HAP-1 (cell line): Measurements from ENCODE around the gene SCLT1.
"Not testable (repeated sequence)": the region's sequence is repeated elsewhere in the genome, so short reads cannot be mapped to it uniquely, and the experiment has no call there.

Source experiments
- DNase-seq, 2 experiments: peaks; one replicate each; pipeline ENCODE4 v3.0.0-alpha.2; 2016 to 2020; ENCODE audit warnings: low spot score in 2 of 2
- H3K27me3 ChIP-seq: fragments of 250-450 bp; sonication (Bioruptor Pico); 2 replicates; pipeline ENCODE4 v1.5.1; 2020; ENCODE audit warnings: low read depth, mild to moderate bottlenecking, moderate library complexity
- H3K36me3 ChIP-seq: fragments of 250-450 bp; sonication (Bioruptor Pico); replicated peaks from 2 replicates; pipeline ENCODE4 v1.5.1; 2020; ENCODE audit warnings: mild to moderate bottlenecking
- H3K4me1 ChIP-seq: fragments of 250-450 bp; sonication (Bioruptor Pico); 2 replicates; pipeline ENCODE4 v1.5.1; 2020; ENCODE audit warnings: mild to moderate bottlenecking
- H3K4me3 ChIP-seq: fragments of 250-450 bp; sonication (Bioruptor Pico); 2 replicates; pipeline ENCODE4 v1.5.1; 2020; ENCODE audit warnings: mild to moderate bottlenecking, moderate library complexity
- H3K9me3 ChIP-seq: fragments of 250-450 bp; sonication (Bioruptor Pico); 2 replicates; pipeline ENCODE4 v1.5.1; 2020; ENCODE audit warnings: mild to moderate bottlenecking, moderate library complexity
- in situ Hi-C: fragments of 300-500 bp; cut with MboI; formaldehyde crosslinking; loops from 3 replicates; pipeline ENCODE4 v1.14.3; 2020; ENCODE audit warnings: low sequenced_read_pairs, inconsistent platforms, mixed read lengths

The SCLT1 gene

DNA sequence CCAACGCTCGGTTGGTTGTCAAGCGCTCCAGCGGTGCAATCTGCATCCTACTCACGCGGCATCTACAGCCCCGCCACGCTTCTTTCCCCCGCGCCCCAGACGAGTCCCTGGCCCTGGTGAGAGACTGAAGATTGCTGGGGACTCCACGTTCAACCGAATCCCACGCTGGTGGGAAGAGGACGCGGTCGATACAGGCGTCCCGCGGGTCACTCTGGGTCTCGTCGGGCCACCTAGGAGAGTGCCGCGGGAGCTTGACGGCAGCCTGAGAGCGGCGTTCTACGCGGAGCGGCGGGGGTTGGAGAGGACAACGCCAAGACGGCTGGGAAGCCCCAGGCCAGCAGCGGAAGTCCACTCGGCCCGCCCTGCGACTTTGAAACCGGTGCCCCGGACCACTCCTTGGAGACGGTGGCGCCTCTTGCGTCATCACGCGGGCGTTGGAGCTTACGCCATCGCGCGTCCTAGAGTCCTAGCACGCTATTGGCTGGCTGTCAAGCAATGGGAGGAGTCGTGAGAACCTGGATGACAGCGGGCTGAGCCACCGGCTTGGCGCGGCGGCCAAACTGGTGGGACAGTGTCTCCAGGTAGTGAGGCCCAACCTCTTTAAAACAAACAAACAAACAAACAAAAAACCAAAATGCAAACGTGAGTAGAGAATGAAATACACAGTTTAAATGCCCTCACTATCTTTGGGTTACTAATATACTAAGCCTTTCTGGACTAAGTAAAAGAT is at the start of gene SCLT1:
TSS of gene SCLT1 (minus strand) at position 349 of the 730 bp plus-strand sequence. CDS start 436 bp downstream, outside the sequence.
- Histone ChIP-seq H3K36me3 (no peaks in the 10 kb centered on the region), H3K9me3 (no peaks in the 10 kb centered on the region), H3K4me3 (peak within 1 kb of the TSS; percentile 71), H3K27me3 (no peaks in the 10 kb centered on the region), H3K4me1 (peaks cover 14% of the 10 kb centered on the region)
- in situ Hi-C loops: no loop called here
- DNase-seq: peak; percentile 93 to 98

GRCh38 chr4:129140521-129140920 is 47.2 kb upstream of the SCLT1 start:
- no peak for DNase-seq
- in situ Hi-C loops: no loop called here
- no peak overlapping the region for H3K4me3 ChIP-seq
- H3K9me3 ChIP-seq: no peaks in the 10 kb centered on the region
- no peaks in the 10 kb centered on the region for H3K27me3 ChIP-seq
- H3K36me3 ChIP-seq: no peaks in the 10 kb centered on the region
- H3K4me1 ChIP-seq: no peaks in the 10 kb centered on the region; the same call in 1 of the 2 replicates

DNA sequence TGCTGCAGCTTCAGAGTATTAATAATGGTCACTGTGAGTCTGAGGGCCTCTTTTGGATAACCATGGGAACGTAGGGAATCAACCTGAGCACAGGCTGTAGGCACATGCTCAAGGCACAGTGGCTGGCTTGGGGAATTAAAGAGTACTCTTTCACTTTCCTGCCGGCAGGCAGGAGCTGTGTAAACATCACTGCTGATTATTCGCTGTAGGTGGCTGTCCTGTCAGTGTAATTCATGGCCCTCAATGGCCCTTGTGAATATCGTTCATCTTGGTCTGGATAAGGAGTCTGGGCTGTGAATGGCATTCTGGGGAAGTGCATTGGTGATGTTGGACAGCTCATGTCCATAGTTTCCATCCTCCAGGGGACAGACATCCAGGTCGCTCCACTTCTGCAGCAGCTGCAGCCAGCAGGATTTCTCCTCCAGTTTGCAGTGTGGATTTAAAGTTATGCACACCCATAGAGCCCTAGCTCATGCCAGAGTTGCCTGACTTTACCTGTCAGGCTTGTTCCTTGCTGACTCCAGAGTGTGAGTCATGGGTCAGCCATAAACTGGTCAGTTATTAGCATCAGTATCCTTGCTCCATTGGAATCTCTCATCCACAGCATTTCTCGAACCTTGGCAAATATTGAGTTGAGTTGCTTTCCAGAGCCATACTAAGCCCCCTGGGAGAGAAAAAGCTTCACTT is 45.6 kb upstream of the SCLT1 start:
- Histone ChIP-seq H3K9me3 (no peaks in the 10 kb centered on the region), H3K36me3 (no peaks in the 10 kb centered on the region), H3K4me1 (no peaks in the 10 kb centered on the region), H3K27me3 (no peaks in the 10 kb centered on the region), H3K4me3 (no peak overlapping the region)
- in situ Hi-C loops: no loop called here
- DNase-seq: no peak

GRCh38 chr4:129136433-129136832 is 43.1 kb upstream of the SCLT1 start:
- Histone ChIP-seq H3K27me3 (no peaks in the 10 kb centered on the region), H3K9me3 (no peaks in the 10 kb centered on the region), H3K4me3 (no peak overlapping the region), H3K4me1 (no peaks in the 10 kb centered on the region), H3K36me3 (no peaks in the 10 kb centered on the region)
- in situ Hi-C loops: no loop called here
- no peak for DNase-seq

DNA sequence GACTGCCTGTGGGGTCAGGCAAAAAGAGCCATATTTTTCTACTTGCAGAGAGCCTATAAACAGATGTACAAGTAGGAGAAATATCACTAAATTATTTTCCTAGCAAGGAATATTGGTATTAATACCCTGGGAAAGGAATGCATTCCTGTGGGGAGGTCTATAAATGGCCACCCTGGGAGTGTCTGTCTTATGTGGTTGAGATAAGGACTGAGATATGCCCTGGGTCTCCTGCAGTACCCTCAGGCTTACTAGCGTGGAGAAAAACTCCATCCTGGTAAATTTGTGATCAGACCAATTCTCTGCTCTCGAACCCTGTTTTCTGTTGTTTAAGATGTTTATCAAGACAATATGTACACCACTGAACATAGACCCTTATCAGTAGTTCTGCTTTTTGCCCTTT is 38.0 kb upstream of the SCLT1 start:
- H3K4me1 ChIP-seq: peaks cover 4% of the 10 kb centered on the region; the same call in 1 of the 2 replicates
- H3K36me3 ChIP-seq: no peaks in the 10 kb centered on the region
- H3K9me3 ChIP-seq: no peaks in the 10 kb centered on the region
- H3K4me3 ChIP-seq: no peak overlapping the region
- no peaks in the 10 kb centered on the region for H3K27me3 ChIP-seq
- in situ Hi-C loops: no loop called here
- no peak for DNase-seq

DNA sequence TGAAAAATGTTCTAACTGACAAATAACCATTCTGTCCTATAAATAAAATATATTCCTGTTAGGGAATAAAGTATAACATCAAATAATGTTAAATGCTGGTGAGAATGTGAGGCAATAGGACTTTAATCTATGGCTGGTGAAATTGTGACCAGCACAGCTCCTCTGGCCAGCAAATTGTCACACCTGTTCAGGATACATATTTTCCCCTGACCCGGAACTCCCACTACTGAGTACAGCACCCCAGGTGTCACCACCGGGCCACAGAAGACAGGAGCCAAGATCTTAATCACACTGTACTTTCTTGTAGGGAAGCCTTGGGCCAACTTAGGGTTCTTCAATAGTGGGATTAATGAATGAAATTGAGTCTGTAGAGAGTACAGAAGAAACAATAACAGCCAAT is 35.8 kb upstream of the SCLT1 start:
- H3K36me3 ChIP-seq: no peaks in the 10 kb centered on the region
- DNase-seq: no peak
- H3K4me3 ChIP-seq: no peak overlapping the region
- H3K4me1 ChIP-seq: peaks cover 4% of the 10 kb centered on the region; the same call in 1 of the 2 replicates
- no peaks in the 10 kb centered on the region for H3K9me3 ChIP-seq
- H3K27me3 ChIP-seq: no peaks in the 10 kb centered on the region
- in situ Hi-C loops: no loop called here

GRCh38 chr4:129126614-129127013 is 33.3 kb upstream of the SCLT1 start:
- H3K36me3 ChIP-seq, H3K4me3 ChIP-seq, H3K27me3 ChIP-seq, DNase-seq, H3K9me3 ChIP-seq, in situ Hi-C loops, H3K4me1 ChIP-seq: not testable (repeated sequence)

GRCh38 chr4:129117705-129118104 is 24.4 kb upstream of the SCLT1 start:
- in situ Hi-C loops: no loop called here
- no peaks in the 10 kb centered on the region for H3K9me3 ChIP-seq
- DNase-seq: no peak
- H3K4me1 ChIP-seq: peaks cover 7% of the 10 kb centered on the region
- no peaks in the 10 kb centered on the region for H3K27me3 ChIP-seq
- no peaks in the 10 kb centered on the region for H3K36me3 ChIP-seq
- H3K4me3 ChIP-seq: no peak overlapping the region

DNA sequence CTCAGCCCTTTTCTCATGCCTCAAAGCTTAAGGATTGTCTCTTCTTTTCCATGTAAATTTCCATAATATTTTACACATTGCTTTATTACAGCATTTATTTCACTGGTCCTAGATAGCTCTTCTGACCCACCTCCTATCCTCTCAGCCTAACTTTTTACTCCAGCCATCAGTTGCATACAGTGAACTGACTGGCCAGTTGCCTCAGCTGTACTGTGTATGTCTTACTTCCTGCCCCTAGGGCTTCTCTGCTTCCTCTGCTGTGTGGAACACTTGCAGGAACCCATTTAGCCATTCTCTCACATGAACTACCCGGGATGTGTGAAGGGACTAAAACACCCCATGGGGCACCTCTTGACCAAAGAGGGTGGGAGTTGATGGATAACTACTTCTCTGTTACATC is 20.6 kb upstream of the SCLT1 start:
- in situ Hi-C loops: no loop called here
- H3K9me3 ChIP-seq: no peaks in the 10 kb centered on the region
- H3K36me3 ChIP-seq: 0 out of 2 replicates have a peak, but pooled peaks cover 7% of the 10 kb centered on the region
- no peaks in the 10 kb centered on the region for H3K27me3 ChIP-seq
- no peak for DNase-seq
- no peak overlapping the region for H3K4me3 ChIP-seq
- H3K4me1 ChIP-seq: peaks cover 7% of the 10 kb centered on the region

- no peak overlapping the region for H3K4me3 ChIP-seq
- no peaks in the 10 kb centered on the region for H3K27me3 ChIP-seq
- in situ Hi-C loops: no loop called here
- H3K4me1 ChIP-seq: peaks cover 7% of the 10 kb centered on the region
- H3K36me3 ChIP-seq: 0 out of 2 replicates have a peak, but pooled peaks cover 7% of the 10 kb centered on the region
- H3K9me3 ChIP-seq: no peaks in the 10 kb centered on the region
- no peak for DNase-seq
Measured at GRCh38 chr4:129113434-129113833, 20.1 kb upstream of the SCLT1 start.

DNA sequence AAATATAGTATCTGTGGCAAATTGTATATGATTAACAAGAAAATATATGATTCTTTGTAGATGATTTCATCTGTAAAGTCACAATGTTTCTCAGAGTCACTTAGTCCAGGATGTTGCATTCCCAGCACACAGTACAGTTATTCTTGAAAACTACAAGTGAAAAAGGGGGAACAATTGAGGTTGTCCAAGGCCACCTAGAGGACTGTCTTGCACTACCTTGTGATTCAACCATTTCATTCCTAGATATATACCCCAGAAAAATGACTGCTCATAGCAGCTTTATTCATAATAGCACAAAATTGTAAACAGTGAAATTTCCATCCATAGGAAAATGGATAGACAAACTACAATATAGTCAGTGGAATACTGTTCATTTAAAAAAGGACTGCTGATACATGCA is 18.6 kb upstream of the SCLT1 start:
- Histone ChIP-seq H3K27me3 (no peaks in the 10 kb centered on the region), H3K36me3 (0 out of 2 replicates have a peak, but pooled peaks cover 7% of the 10 kb centered on the region), H3K4me1 (peaks cover 7% of the 10 kb centered on the region), H3K9me3 (no peaks in the 10 kb centered on the region), H3K4me3 (no peak overlapping the region)
- no peak for DNase-seq
- in situ Hi-C loops: no loop called here

DNA sequence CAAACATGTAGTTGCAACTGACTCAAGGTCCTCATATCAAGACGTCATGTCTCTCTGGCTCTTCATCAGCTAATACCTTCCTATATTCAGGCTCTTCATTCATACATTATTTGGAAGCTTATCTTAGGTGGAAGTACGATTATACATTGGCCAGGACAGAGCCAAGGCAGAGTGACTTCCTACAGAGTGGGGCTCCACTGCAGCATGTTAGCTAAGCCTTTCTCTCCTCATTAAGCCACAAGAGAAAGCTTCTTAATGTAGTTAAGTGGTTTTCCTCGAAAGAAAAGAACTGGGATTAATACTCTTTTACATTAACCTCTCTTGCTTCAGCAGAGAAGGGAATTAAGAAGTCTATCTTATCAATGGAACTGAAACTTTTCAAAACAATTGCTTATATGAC is 17.6 kb upstream of the SCLT1 start:
- H3K27me3 ChIP-seq: no peaks in the 10 kb centered on the region
- DNase-seq: no peak
- H3K9me3 ChIP-seq: no peaks in the 10 kb centered on the region
- 0 out of 2 replicates have a peak, but pooled peaks cover 7% of the 10 kb centered on the region for H3K36me3 ChIP-seq
- peaks cover 7% of the 10 kb centered on the region for H3K4me1 ChIP-seq
- H3K4me3 ChIP-seq: no peak overlapping the region
- in situ Hi-C loops: no loop called here

GRCh38 chr4:129109965-129110824 is 16.9 kb upstream of the SCLT1 start:
- Histone ChIP-seq H3K27me3 (no peaks in the 10 kb centered on the region), H3K4me3 (no peak overlapping the region), H3K36me3 (0 out of 2 replicates have a peak, but pooled peaks cover 7% of the 10 kb centered on the region), H3K9me3 (no peaks in the 10 kb centered on the region), H3K4me1 (peaks cover 7% of the 10 kb centered on the region)
- DNase-seq: no peak
- in situ Hi-C loops: no loop called here
